ENCODE measurements around the gene SEBOX.
A peak's percentile ranks its signal among the peaks of the same experiment; 100 is the strongest.
"Not testable (repeated sequence)": the region's sequence is repeated elsewhere in the genome, so short reads cannot be mapped to it uniquely, and the experiment has no call there.

SEBOX gene

GRCh38 chr17:28367641-28368305 is 2.8 kb upstream of the SEBOX start:
- no peak for DNase-seq

GRCh38 chr17:28366605-28367004 is 1.6 kb upstream of the SEBOX start:
- DNase-seq = no peak

- DNase-seq = no peak
Measured at GRCh38 chr17:28365487-28365886, 488 bp upstream of the SEBOX start.

- no peak for DNase-seq
Measured at GRCh38 chr17:28363776-28364650, 986 bp downstream of the SEBOX start.

- no peak for DNase-seq
Measured at GRCh38 chr17:28363186-28363585, 1.8 kb downstream of the SEBOX start.

GRCh38 chr17:28357901-28358197 is 7.2 kb downstream of the SEBOX start:
- no peak for DNase-seq

- peak; percentile 90 for DNase-seq
Measured at GRCh38 chr17:28357061-28357900, 7.7 kb downstream of the SEBOX start, which contains the start of gene POLDIP2. POLDIP2 (minus strand) TSS chr17:28357527; CDS start chr17:28357448, 79 bp downstream.

GRCh38 chr17:28350271-28350670 is 14.7 kb downstream of the SEBOX start:
- DNase-seq = no peak

GRCh38 chr17:28348979-28349378 is 16.0 kb downstream of the SEBOX start:
- DNase-seq = no peak

- no peak for DNase-seq
Measured at GRCh38 chr17:28347261-28347891, 17.6 kb downstream of the SEBOX start.

GRCh38 chr17:28346746-28347246 is 18.2 kb downstream of the SEBOX start:
- no peak for DNase-seq

GRCh38 chr17:28346199-28346580 is 18.8 kb downstream of the SEBOX start:
- DNase-seq = no peak

- DNase-seq = no peak
Measured at GRCh38 chr17:28345419-28346198, 19.4 kb downstream of the SEBOX start.

GRCh38 chr17:28344435-28344901 is 20.5 kb downstream of the SEBOX start:
- no peak for DNase-seq

GRCh38 chr17:28344011-28344410 is 21.0 kb downstream of the SEBOX start:
- DNase-seq = no peak

GRCh38 chr17:28343491-28343932 is 21.5 kb downstream of the SEBOX start:
- no peak for DNase-seq

- no peak for DNase-seq
Measured at GRCh38 chr17:28342313-28342712, 22.7 kb downstream of the SEBOX start.

- no peak for DNase-seq
Measured at GRCh38 chr17:28341516-28341915, 23.5 kb downstream of the SEBOX start.

GRCh38 chr17:28340374-28340773 is 24.6 kb downstream of the SEBOX start:
- DNase-seq = no peak

- DNase-seq = no peak
Measured at GRCh38 chr17:28339431-28339830, 25.6 kb downstream of the SEBOX start.

GRCh38 chr17:28338769-28339212 is 26.2 kb downstream of the SEBOX start:
- DNase-seq = not testable (repeated sequence)
